HG03558 (cell line): ENCODE measurements around the gene RPP21.
"Not testable (repeated sequence)": the region's sequence is repeated elsewhere in the genome, so short reads cannot be mapped to it uniquely, and the experiment has no call there.

Experiments
- ATAC-seq: cut with Tn5 transposase; IDR thresholded peaks from one replicate; pipeline ENCODE4 v1.9.1; 2021; ENCODE audit warnings: moderate number of reproducible peaks; ENCODE audit not compliant: unreplicated experiment; ENCODE audit errors: extremely low read depth

The RPP21 gene

DNA sequence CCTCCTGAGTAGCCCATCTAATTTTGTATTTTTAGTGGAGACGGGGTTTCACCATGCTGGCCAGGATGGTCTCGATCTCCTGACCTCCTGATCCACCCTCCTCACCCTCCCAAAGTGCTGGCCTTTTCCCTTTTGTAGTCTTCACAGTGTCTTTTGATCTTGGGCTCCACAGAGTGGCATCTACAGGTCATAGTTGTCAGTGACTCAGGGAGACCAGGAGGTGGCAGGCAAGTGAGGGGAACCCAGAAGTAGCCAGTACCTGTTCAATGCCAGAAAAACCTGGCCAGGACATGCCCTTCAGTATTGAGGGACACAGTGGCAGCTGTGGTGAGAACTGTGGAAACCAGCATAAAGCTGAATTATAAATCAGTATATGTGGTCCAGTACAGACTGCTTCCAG is 19.6 kb downstream of the RPP21 start:
- no peak for ATAC-seq

DNA sequence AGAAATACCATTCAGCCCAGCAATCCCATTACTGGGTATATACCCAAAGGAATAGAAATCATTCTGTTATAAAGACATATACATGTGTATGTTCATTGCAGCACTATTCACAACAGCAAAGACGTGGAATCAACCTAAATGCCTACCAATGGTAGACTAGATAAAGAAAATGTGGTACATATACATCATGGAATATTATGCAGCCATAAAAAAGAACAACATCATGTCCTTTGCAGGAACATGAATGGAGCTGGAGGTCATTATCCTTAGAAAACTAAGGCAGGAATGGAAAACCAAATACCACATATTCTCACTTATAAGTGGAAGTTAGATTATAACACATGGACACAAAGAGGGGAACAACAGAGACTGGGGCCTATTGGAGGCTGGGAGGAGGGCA is 24.3 kb downstream of the RPP21 start:
- ATAC-seq = not testable (repeated sequence)

- no peak for ATAC-seq
These were observed 33.5 kb downstream of the RPP21 start for GRCh38 chr6:30378290-30378937.

DNA sequence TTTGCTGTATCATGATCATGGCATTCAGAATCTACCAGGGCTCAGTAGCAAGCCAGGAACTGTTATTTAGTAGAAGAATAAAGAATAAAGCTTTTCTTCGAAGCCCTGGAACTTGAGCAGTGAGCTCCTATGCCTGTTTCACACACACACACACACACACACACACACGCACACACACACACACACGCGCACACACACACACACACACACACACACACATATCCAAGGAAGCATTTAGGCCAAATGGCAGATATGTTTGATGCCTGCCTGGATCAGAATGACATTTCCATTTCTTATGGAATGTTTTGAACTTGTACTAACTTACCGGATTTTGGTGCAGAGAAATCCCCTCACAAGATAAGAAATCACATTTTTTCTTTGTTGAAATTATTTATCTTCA is 35.5 kb downstream of the RPP21 start:
- ATAC-seq = no peak

DNA sequence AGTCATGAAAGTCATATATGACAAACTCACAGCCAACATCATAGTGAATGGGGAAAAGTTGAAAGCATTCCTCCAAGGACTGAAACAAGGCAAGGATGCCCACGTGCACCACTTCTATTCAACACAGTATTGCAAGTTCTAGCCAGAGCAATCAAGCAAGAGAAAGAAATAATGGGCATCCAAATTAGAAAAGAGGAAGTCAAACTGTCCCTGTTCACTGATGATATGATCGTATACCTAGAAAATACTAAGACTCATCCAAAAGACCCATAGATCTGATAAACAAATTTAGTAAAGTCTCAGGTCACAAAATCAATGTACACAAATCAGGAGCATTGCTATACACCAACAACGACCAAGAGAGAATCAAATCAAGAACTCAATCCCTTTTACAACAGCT is 41.2 kb downstream of the RPP21 start:
- no peak for ATAC-seq

DNA sequence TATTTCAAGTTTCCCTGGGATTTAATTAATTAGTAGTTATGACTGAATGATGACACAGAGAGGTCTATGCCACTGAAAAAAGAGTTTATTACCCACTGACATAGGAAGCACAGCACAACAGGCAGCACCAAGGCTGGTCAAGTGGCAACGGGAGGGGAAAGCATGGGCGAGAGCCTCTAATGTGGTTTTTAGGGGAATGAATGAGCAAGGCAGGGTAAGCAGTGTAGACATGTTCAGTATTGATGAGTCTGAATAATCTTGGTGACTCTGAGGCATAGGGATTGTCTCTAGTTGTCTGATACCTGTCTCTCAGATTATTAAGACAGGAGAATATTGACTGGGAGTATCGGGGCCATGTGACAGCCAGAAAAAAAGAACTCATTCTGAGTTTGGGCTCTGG is 46.3 kb downstream of the RPP21 start:
- ATAC-seq = no peak

GRCh38 chr6:30394139-30394538 is 49.2 kb downstream of the RPP21 start:
- ATAC-seq = no peak
